ENCODE data around the gene PFN4.

PFN4 gene

GRCh38 chr2:24123195-24123921 lies at the start of gene PFN4, which contains the start of gene FAM228B:
Gene PFN4, minus strand, starts transcription at chr2:24123334. Its CDS starts 799 bp downstream, at chr2:24122535.
Gene FAM228B, plus strand, starts transcription at chr2:24123469. Its CDS starts 893 bp downstream, at chr2:24124362.
- peak; percentile 96 for DNase-seq (ENCODE audit: low spot score)
- no peak for TF ChIP-seq CTCF (IDR thresholded peaks at IDR 0.05; ENCODE audit: extremely low read depth, missing control alignments)

GRCh38 chr2:24169023-24169422 lies 45.9 kb upstream of the PFN4 start:
- DNase-seq (ENCODE audit: low spot score) = no peak
- no peak for TF ChIP-seq CTCF (IDR thresholded peaks at IDR 0.05; ENCODE audit: extremely low read depth, missing control alignments)

GRCh38 chr2:24164416-24164973 lies 41.4 kb upstream of the PFN4 start:
- peak; percentile 58 for TF ChIP-seq CTCF (IDR thresholded peaks at IDR 0.05; ENCODE audit: extremely low read depth, missing control alignments)
- DNase-seq (ENCODE audit: low spot score) = peak; percentile 77

- DNase-seq (ENCODE audit: low spot score) = no peak
- no peak for TF ChIP-seq CTCF (IDR thresholded peaks at IDR 0.05; ENCODE audit: extremely low read depth, missing control alignments)
Measured at GRCh38 chr2:24163601-24164000, 40.5 kb upstream of the PFN4 start.

DNA sequence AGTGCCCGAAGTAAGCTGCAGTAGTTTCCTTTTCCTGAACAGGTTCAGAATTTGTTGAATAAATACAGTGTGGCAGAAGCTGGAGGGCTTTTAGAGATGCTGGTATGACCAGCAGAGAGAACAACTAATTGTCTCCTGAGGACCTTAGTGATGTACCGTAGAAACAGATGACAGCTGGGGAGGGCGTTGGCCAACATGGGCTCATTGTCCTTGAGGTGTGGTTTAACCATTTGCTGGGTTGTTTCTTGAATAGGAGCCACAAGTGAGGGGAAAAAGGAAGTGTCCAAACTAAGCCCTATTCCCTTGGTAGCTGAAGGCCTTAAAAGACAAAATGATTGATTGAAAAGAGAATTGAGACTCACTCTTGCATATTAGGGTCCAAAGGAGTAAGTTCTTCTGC lies 40.1 kb upstream of the PFN4 start:
- no peak for DNase-seq (ENCODE audit: low spot score)

DNA sequence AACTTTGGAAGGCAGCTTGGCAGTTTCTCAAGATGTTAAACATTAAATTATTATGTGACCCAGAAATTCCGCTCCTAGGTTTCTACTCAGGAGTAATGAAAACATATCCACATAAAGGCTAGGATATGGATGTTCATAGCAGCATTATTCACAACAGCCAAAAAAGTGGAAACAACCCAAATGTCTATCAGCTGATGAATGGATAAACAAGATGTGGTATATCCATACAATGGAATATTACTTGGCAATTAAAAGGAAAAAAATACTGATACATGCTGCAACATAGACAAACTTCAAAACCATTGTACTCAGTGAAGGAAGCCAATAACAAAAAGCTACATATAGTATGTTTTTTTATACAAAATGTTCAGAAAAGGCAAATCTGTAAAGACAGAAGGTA lies 39.4 kb upstream of the PFN4 start:
- no peak for TF ChIP-seq CTCF (IDR thresholded peaks at IDR 0.05; ENCODE audit: extremely low read depth, missing control alignments)

More for the DNA sequence above, 40.1 kb upstream of the PFN4 start:
- TF ChIP-seq CTCF (IDR thresholded peaks at IDR 0.05; ENCODE audit: extremely low read depth, missing control alignments) = no peak

GRCh38 chr2:24160761-24161160 lies 37.6 kb upstream of the PFN4 start:
- DNase-seq (ENCODE audit: low spot score) = no peak
- TF ChIP-seq CTCF (IDR thresholded peaks at IDR 0.05; ENCODE audit: extremely low read depth, missing control alignments) = no peak

More for the DNA sequence above, 39.4 kb upstream of the PFN4 start:
- no peak for DNase-seq (ENCODE audit: low spot score)
